ENCODE results near the gene CAMSAP3.

The CAMSAP3 gene

GRCh38 chr19:7650148-7650547 lies 54.5 kb downstream of the CAMSAP3 start:
- no peak for DNase-seq (ENCODE audit: low spot score)

GRCh38 chr19:7652061-7652641 lies 56.5 kb downstream of the CAMSAP3 start:
- peak; percentile 85 for DNase-seq (ENCODE audit: low spot score)

- DNase-seq (ENCODE audit: low spot score), result peak; percentile 29
These were observed 58.7 kb downstream of the CAMSAP3 start for GRCh38 chr19:7654401-7654800.

- DNase-seq (ENCODE audit: low spot score), result no peak
These were observed 59.9 kb downstream of the CAMSAP3 start for GRCh38 chr19:7655581-7655980.

GRCh38 chr19:7657131-7657751 lies 61.6 kb downstream of the CAMSAP3 start:
- no peak for DNase-seq (ENCODE audit: low spot score)

- DNase-seq (ENCODE audit: low spot score), result no peak
These were observed 62.6 kb downstream of the CAMSAP3 start for GRCh38 chr19:7658219-7658686.

- DNase-seq (ENCODE audit: low spot score), result no peak
These were observed 66.3 kb downstream of the CAMSAP3 start for GRCh38 chr19:7661744-7662538.

GRCh38 chr19:7662657-7663056 lies 67.0 kb downstream of the CAMSAP3 start:
- no peak for DNase-seq (ENCODE audit: low spot score)

- no peak for DNase-seq (ENCODE audit: low spot score)
These were observed 68.0 kb downstream of the CAMSAP3 start for GRCh38 chr19:7663706-7664105.

GRCh38 chr19:7665076-7665475 lies 69.4 kb downstream of the CAMSAP3 start:
- no peak for DNase-seq (ENCODE audit: low spot score)

Data from AG08395 (cell line).